22Rv1 (cell line): ENCODE data around the gene SRSF6.
A peak's percentile ranks its signal among the peaks of the same experiment; 100 is the strongest.

Source experiments
- H3K27ac ChIP-seq: fragments of 450-650 bp; 2 replicates; pipeline ENCODE4 v1.5.1; 2017
- CTCF ChIP-seq: fragments of 450-650 bp; IDR thresholded peaks from 2 replicates; pipeline ENCODE4 v1.5.1; 2017; ENCODE audit warnings: mild to moderate bottlenecking
- ZFX ChIP-seq: fragments of 450-650 bp; IDR thresholded peaks from 2 replicates; pipeline ENCODE4 v1.6.1; 2017; ENCODE audit warnings: antibody characterized with exemption, borderline replicate concordance

SRSF6 gene

GRCh38 chr20:43426172-43426571 is 31.5 kb upstream of the SRSF6 start:
- no peak overlapping the region for H3K27ac ChIP-seq
- TF ChIP-seq CTCF = no peak
- TF ChIP-seq ZFX = no peak

GRCh38 chr20:43430265-43431133 is 27.2 kb upstream of the SRSF6 start:
- TF ChIP-seq ZFX (no peak), CTCF (no peak)
- no peak overlapping the region for H3K27ac ChIP-seq

GRCh38 chr20:43431134-43431519 is 26.6 kb upstream of the SRSF6 start:
- no peak for TF ChIP-seq CTCF
- no peak for TF ChIP-seq ZFX
- no peak overlapping the region for H3K27ac ChIP-seq

- H3K27ac ChIP-seq = no peak overlapping the region
- no peak for TF ChIP-seq ZFX
- 0 out of 2 replicates have a peak, but pooled peaks have one; percentile 7 for TF ChIP-seq CTCF
Measured at GRCh38 chr20:43432498-43432897, 25.2 kb upstream of the SRSF6 start.

- H3K27ac ChIP-seq = no peak overlapping the region
- no peak for TF ChIP-seq CTCF
Measured at GRCh38 chr20:43433250-43433854, 24.3 kb upstream of the SRSF6 start.

- H3K27ac ChIP-seq = no peak overlapping the region
- no peak for TF ChIP-seq CTCF
- no peak for TF ChIP-seq ZFX
Measured at GRCh38 chr20:43434565-43434964, 23.1 kb upstream of the SRSF6 start.

GRCh38 chr20:43438578-43439316 is 18.9 kb upstream of the SRSF6 start:
- TF ChIP-seq ZFX (no peak), CTCF (no peak)

More at GRCh38 chr20:43438578-43439316, 18.9 kb upstream of the SRSF6 start:
- H3K27ac ChIP-seq = no peak overlapping the region
